Endothelial cell of umbilical vein (primary cell): ENCODE data around the gene AQP12B. TPM values are rescaled to one million over a fixed set of nuclear protein-coding genes. Genes with fewer than 3 reads are reported as not detected.

ENCODE experiments used
- BruUV-seq: library from RNA; stranded (reverse); fragments of 400-500 nt; replicated peaks from 2 replicates; lab custom pipeline; 2021; lab: Mats Ljungman, UMichigan
- CTCF ChIA-PET: fragments of 300-600, 350-600 bp; sonication (Branson Sonifier 250); formaldehyde crosslinking; loops from one replicate; lab custom pipeline; 2021; ENCODE audit warnings: antibody characterized with exemption, inconsistent platforms; lab: Charles Lee
- POLR2A ChIA-PET: fragments of 300-600, 350-600 bp; sonication (Branson Sonifier 250); formaldehyde crosslinking; loops from one replicate; lab custom pipeline; 2021; ENCODE audit warnings: antibody characterized with exemption, inconsistent platforms; lab: Charles Lee
- DNase-seq: peaks from one replicate; pipeline ENCODE4 v3.0.0-alpha.2; 2011; ENCODE audit warnings: low read depth, low spot score
- FAIRE-seq: peaks from 2 replicates; lab custom pipeline; 2011; peaks lifted over from hg19 to GRCh38; lab: Jason Lieb, UNC
- H2AFZ ChIP-seq: 2 replicates; pipeline ENCODE4 v1.6.0; 2012; ENCODE audit warnings: low read depth, low read length, control low read depth, inconsistent platforms
- H3K27ac ChIP-seq: 2 replicates; pipeline ENCODE4 v1.5.1; 2011; ENCODE audit warnings: low read depth, mild to moderate bottlenecking, control low read depth, low read length, moderate library complexity; ENCODE audit not compliant: insufficient read depth
- H3K27me3 ChIP-seq, 2 experiments: 2 replicates each; pipeline versions ENCODE4 v1.6.0 to v1.6.1; 2011; ENCODE audit warnings: low read length in 2 of 2, mixed read lengths in 1 of 2; ENCODE audit not compliant: control insufficient read depth in 2 of 2, insufficient read depth in 2 of 2
- H3K36me3 ChIP-seq, 2 experiments: 2 replicates in 1 of 2; 3 replicates in 1 of 2; pipeline ENCODE4 v1.5.1; 2011; ENCODE audit warnings: low read length in 2 of 2, mild to moderate bottlenecking in 1 of 2, moderate library complexity in 1 of 2; ENCODE audit not compliant: control insufficient read depth in 2 of 2, insufficient read depth in 2 of 2; ENCODE audit errors: extremely low read depth in 1 of 2
- H3K4me1 ChIP-seq: 3 replicates; pipeline ENCODE4 v1.5.1; 2011; ENCODE audit warnings: mild to moderate bottlenecking, low read length; ENCODE audit not compliant: control insufficient read depth, insufficient read depth; ENCODE audit errors: extremely low read depth
- H3K4me2 ChIP-seq: 2 replicates; pipeline ENCODE4 v1.6.1; 2011; ENCODE audit warnings: low read length, control low read depth, mixed read lengths; ENCODE audit not compliant: insufficient read depth
- H3K4me3 ChIP-seq, 3 experiments: fragments of 200-600 bp in 1 of 3; sonication (generic), shearing (Covaris generic) in 1 of 3; replicated peaks in 1 of 3; 2 replicates each; pipeline ENCODE4 v1.5.1; 2011 to 2016; ENCODE audit warnings: control low read depth in 3 of 3, low read length in 3 of 3, mild to moderate bottlenecking in 2 of 3, inconsistent platforms in 1 of 3, low read depth in 1 of 3, moderate library complexity in 1 of 3; ENCODE audit not compliant: insufficient read depth in 1 of 3
- H3K79me2 ChIP-seq: 2 replicates; pipeline ENCODE4 v1.6.0; 2012; ENCODE audit warnings: low read length, inconsistent platforms; ENCODE audit not compliant: control insufficient read depth, insufficient read depth
- H3K9ac ChIP-seq: replicated peaks from 2 replicates; pipeline ENCODE3; 2011; ENCODE audit warnings: low read length, control low read depth; ENCODE audit not compliant: insufficient read depth; ENCODE audit errors: extremely low read depth
- H3K9me1 ChIP-seq: replicated peaks from 3 replicates; pipeline ENCODE4 v1.6.0; 2011; ENCODE audit warnings: mild to moderate bottlenecking, low read length; ENCODE audit not compliant: control insufficient read depth, insufficient read depth; ENCODE audit errors: extremely low read depth
- H3K9me3 ChIP-seq: replicated peaks from 2 replicates; pipeline ENCODE4 v1.5.1; 2012; ENCODE audit warnings: low read length, inconsistent platforms; ENCODE audit not compliant: control insufficient read depth, insufficient read depth
- H4K20me1 ChIP-seq: replicated peaks from 2 replicates; pipeline ENCODE3; 2011; ENCODE audit warnings: mild to moderate bottlenecking, low read length; ENCODE audit not compliant: control insufficient read depth, insufficient read depth; ENCODE audit errors: extremely low read depth
- CTCF ChIP-seq, 2 donors: IDR thresholded peaks; 1 replicate in 1 of 2; 2 replicates in 1 of 2; pipeline ENCODE4 v1.5.1; 2011; ENCODE audit warnings: low read length in 2 of 2, mild to moderate bottlenecking in 2 of 2, moderate library complexity in 2 of 2, control low read depth in 1 of 2, inconsistent platforms in 1 of 2, low read depth in 1 of 2; ENCODE audit not compliant: insufficient read depth in 1 of 2; ENCODE audit errors: extremely low read depth in 1 of 2
- EZH2 ChIP-seq: IDR thresholded peaks from 2 replicates; pipeline ENCODE4 v1.6.1; 2012; ENCODE audit warnings: borderline replicate concordance, low read depth, mild to moderate bottlenecking, moderate library complexity, low read length, inconsistent platforms; ENCODE audit not compliant: severe bottlenecking
- FOS ChIP-seq: IDR thresholded peaks from 2 replicates; pipeline ENCODE4 v1.6.1; 2011; ENCODE audit warnings: mild to moderate bottlenecking, low read length, moderate library complexity, borderline replicate concordance; ENCODE audit not compliant: insufficient read depth
- GATA2 ChIP-seq: IDR thresholded peaks from 2 replicates; pipeline ENCODE4 v1.7.0; 2011; ENCODE audit warnings: low read depth, mild to moderate bottlenecking, moderate library complexity, mixed read lengths, low read length; ENCODE audit not compliant: insufficient read length, insufficient read depth
- JUN ChIP-seq: IDR thresholded peaks from 2 replicates; pipeline ENCODE4 v1.6.1; 2011; ENCODE audit warnings: borderline replicate concordance, low read depth; ENCODE audit not compliant: insufficient read length, insufficient read depth
- MYC ChIP-seq: IDR thresholded peaks from one replicate; pipeline ENCODE4 v1.6.1; 2011; ENCODE audit warnings: mild to moderate bottlenecking, low read depth, low read length
- POLR2A ChIP-seq: IDR thresholded peaks from 2 replicates; pipeline ENCODE4 v1.6.1; 2012; ENCODE audit warnings: low read depth, mild to moderate bottlenecking, control low read depth, low read length
- POLR2AphosphoS5 ChIP-seq: IDR thresholded peaks from 2 replicates; pipeline ENCODE4 v1.6.1; 2012; ENCODE audit warnings: low read depth, mild to moderate bottlenecking, control low read depth, low read length, moderate library complexity; ENCODE audit not compliant: insufficient read depth
- dilution Hi-C: fragments of 300-500 bp; cut with MboI; formaldehyde crosslinking; loops from one replicate; pipeline ENCODE4 v1.15.0; 2019; ENCODE audit warnings: low sequenced_read_pairs; ENCODE audit not compliant: extremely low pct_ligation_motif_present
- intact Hi-C: fragments of 100-400 bp; cut with micrococcal nuclease; formaldehyde crosslinking; loops from one replicate; pipeline ENCODE4 v1.10.0; 2022
- polyA plus RNA-seq, 4 experiments: library from polyadenylated mRNA; depleted of rRNA in 3 of 4; stranded (reverse) in 3 of 4; unstranded in 1 of 4; fragments of >200 nt; gene quantifications; 2 replicates each; pipeline versions ENCODE4 v1.2.1 to v1.2.3, GENCODE V29; 2011 to 2012; ENCODE audit warnings: missing spikeins in 1 of 4
- total RNA-seq: library from RNA; stranded (reverse); gene quantifications from 2 replicates; pipeline ENCODE4 v1.2.3, GENCODE V29; 2021
- TF ChIP-seq, protein P1 (sequence below): IDR thresholded peaks from 2 replicates; pipeline ENCODE4 v1.6.1; 2011; ENCODE audit not compliant: insufficient read depth, insufficient read length

The AQP12B gene
- total and polyA plus RNA-seq, 2 donors (not counting 3 experiments of a cell fraction or from before 2014, with no cell fraction given) = not detected

- Histone ChIP-seq H3K9me1 (no peaks in the 10 kb centered on the region), H3K27ac (no peak overlapping the region), H3K79me2 (no peaks in the 10 kb centered on the region), H3K36me3 (no peaks in the 10 kb centered on the region), H4K20me1 (no peaks in the 10 kb centered on the region), H3K9ac (no peak overlapping the region), H3K4me2 (no peak overlapping the region), H3K27me3 (peaks cover 0 to 2% of the 10 kb centered on the region in 2 experiments), H3K4me1 (no peaks in the 10 kb centered on the region), H2AFZ (no peak overlapping the region), H3K4me3 (no peak overlapping the region), H3K9me3 (no peaks in the 10 kb centered on the region)
- no peak for FAIRE-seq
- intact Hi-C loops = no loop called here
- ChIA-PET CTCF (no interaction called here), POLR2A (no interaction called here)
- no TSS peak for BruUV-seq
- TF ChIP-seq POLR2AphosphoS5 = no peak
- no peak for TF ChIP-seq CTCF (IDR thresholded peaks at IDR 0.05; ENCODE audit: extremely low read depth in 1 of 2, insufficient read depth in 1 of 2, low read depth in 1 of 2, low read length in 2 of 2)
- TF ChIP-seq, protein P1, sequence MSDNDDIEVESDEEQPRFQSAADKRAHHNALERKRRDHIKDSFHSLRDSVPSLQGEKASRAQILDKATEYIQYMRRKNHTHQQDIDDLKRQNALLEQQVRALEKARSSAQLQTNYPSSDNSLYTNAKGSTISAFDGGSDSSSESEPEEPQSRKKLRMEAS = no peak
- no peak for TF ChIP-seq JUN
- TF ChIP-seq MYC = no peak
- TF ChIP-seq EZH2 = no peak
- no peak for TF ChIP-seq GATA2
- no peak for TF ChIP-seq POLR2A
- TF ChIP-seq FOS = no peak
- dilution Hi-C loops = no loop called here
- no peak for DNase-seq
These were observed 34.5 kb downstream of the AQP12B start for GRCh38 chr2:240648155-240648649.
